ENCODE measurements around the gene PKNOX2. TPM values are rescaled to one million over a fixed set of nuclear protein-coding genes. Genes with fewer than 3 reads are reported as not detected.

PKNOX2 gene
- total RNA-seq, 4 donors from 2014 or later = 0.83 to 4.1 (median 2.5) TPM

- intact Hi-C loops (cut with DNase I) = no loop called here
- Histone ChIP-seq H3K36me3 (no peaks in the 10 kb centered on the region), H3K27me3 (no peaks in the 10 kb centered on the region), H3K4me3 (no peak overlapping the region), H3K4me1 (peaks cover 9 to 18% (median 14%) of the 10 kb centered on the region in 4 donors), H3K27ac (replicated peaks in 1 of 4) (no peak overlapping the region), H3K9me3 (no peaks in the 10 kb centered on the region)
- DNase-seq (ENCODE audit: extremely low spot score) = no peak
- TF ChIP-seq EP300 (IDR thresholded peaks at IDR 0.05) = no peak
- TF ChIP-seq, protein P1, sequence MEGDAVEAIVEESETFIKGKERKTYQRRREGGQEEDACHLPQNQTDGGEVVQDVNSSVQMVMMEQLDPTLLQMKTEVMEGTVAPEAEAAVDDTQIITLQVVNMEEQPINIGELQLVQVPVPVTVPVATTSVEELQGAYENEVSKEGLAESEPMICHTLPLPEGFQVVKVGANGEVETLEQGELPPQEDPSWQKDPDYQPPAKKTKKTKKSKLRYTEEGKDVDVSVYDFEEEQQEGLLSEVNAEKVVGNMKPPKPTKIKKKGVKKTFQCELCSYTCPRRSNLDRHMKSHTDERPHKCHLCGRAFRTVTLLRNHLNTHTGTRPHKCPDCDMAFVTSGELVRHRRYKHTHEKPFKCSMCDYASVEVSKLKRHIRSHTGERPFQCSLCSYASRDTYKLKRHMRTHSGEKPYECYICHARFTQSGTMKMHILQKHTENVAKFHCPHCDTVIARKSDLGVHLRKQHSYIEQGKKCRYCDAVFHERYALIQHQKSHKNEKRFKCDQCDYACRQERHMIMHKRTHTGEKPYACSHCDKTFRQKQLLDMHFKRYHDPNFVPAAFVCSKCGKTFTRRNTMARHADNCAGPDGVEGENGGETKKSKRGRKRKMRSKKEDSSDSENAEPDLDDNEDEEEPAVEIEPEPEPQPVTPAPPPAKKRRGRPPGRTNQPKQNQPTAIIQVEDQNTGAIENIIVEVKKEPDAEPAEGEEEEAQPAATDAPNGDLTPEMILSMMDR (IDR thresholded peaks at IDR 0.05) = no peak
- TF ChIP-seq POLR2A (IDR thresholded peaks at IDR 0.05; ENCODE audit: low read depth) = no peak
- no peak for TF ChIP-seq POLR2AphosphoS5 (IDR thresholded peaks at IDR 0.05)
- WGBS = 74% methylated on average over 7 of the region's 7 CpGs
Measured at GRCh38 chr11:125304136-125304535, 139.6 kb downstream of the PKNOX2 start.

- no peak overlapping the region for H3K27ac ChIP-seq (replicated peaks in 1 of 4)
- intact Hi-C loops (cut with DNase I) = no loop called here
- no peak for DNase-seq (ENCODE audit: extremely low spot score)
- no peak overlapping the region for H3K4me3 ChIP-seq
- H3K9me3 ChIP-seq = no peaks in the 10 kb centered on the region
- TF ChIP-seq POLR2AphosphoS5 (IDR thresholded peaks at IDR 0.05) = no peak
- TF ChIP-seq EP300 (IDR thresholded peaks at IDR 0.05) = no peak
- TF ChIP-seq, protein P1 (IDR thresholded peaks at IDR 0.05) = no peak
- no peak for TF ChIP-seq POLR2A (IDR thresholded peaks at IDR 0.05; ENCODE audit: low read depth)
- no peaks in the 10 kb centered on the region for H3K27me3 ChIP-seq
- 84% methylated on average over 9 of the region's 9 CpGs for WGBS
- peaks cover 9 to 16% (median 14%) of the 10 kb centered on the region in 4 donors for H3K4me1 ChIP-seq
- H3K36me3 ChIP-seq = no peaks in the 10 kb centered on the region
Measured at GRCh38 chr11:125304876-125305275, 140.3 kb downstream of the PKNOX2 start.

GRCh38 chr11:125305345-125305744 lies 140.8 kb downstream of the PKNOX2 start:
- Histone ChIP-seq H3K4me3 (no peak overlapping the region), H3K27me3 (no peaks in the 10 kb centered on the region), H3K4me1 (peaks cover 8 to 11% (median 11%) of the 10 kb centered on the region in 4 donors), H3K36me3 (no peaks in the 10 kb centered on the region), H3K9me3 (no peaks in the 10 kb centered on the region), H3K27ac (replicated peaks in 1 of 4) (no peak overlapping the region)
- intact Hi-C loops (cut with DNase I) = no loop called here
- TF ChIP-seq, protein P1 (IDR thresholded peaks at IDR 0.05) = no peak
- TF ChIP-seq POLR2AphosphoS5 (IDR thresholded peaks at IDR 0.05) = no peak
- 92% methylated on average over 5 of the region's 7 CpGs for WGBS
- no peak for DNase-seq (ENCODE audit: extremely low spot score)

- Histone ChIP-seq H3K9me3 (no peaks in the 10 kb centered on the region), H3K27me3 (no peaks in the 10 kb centered on the region), H3K4me3 (no peak overlapping the region), H3K36me3 (no peaks in the 10 kb centered on the region), H3K4me1 (peaks cover 0 to under 1% (median 0%) of the 10 kb centered on the region in 4 donors), H3K27ac (replicated peaks in 1 of 4) (no peak overlapping the region)
- TF ChIP-seq POLR2AphosphoS5 (IDR thresholded peaks at IDR 0.05) (no peak), POLR2A (IDR thresholded peaks at IDR 0.05; ENCODE audit: low read depth) (no peak), EP300 (IDR thresholded peaks at IDR 0.05) (no peak)
- TF ChIP-seq, protein P1 (IDR thresholded peaks at IDR 0.05) = no peak
- WGBS = 88% methylated on average over 6 of the region's 7 CpGs
- DNase-seq (ENCODE audit: extremely low spot score) = no peak
- intact Hi-C loops (cut with DNase I) = no loop called here
Measured at GRCh38 chr11:125306476-125306875, 141.9 kb downstream of the PKNOX2 start.

- Histone ChIP-seq H3K27ac (replicated peaks in 1 of 4) (no peak overlapping the region), H3K4me1 (peaks cover 0 to 3% (median under 1%) of the 10 kb centered on the region in 4 donors), H3K4me3 (no peak overlapping the region), H3K36me3 (no peaks in the 10 kb centered on the region), H3K27me3 (no peaks in the 10 kb centered on the region), H3K9me3 (no peaks in the 10 kb centered on the region)
- intact Hi-C loops (cut with DNase I) = no loop called here
- WGBS = 95% methylated on average over 5 of the region's 5 CpGs
- TF ChIP-seq, protein P1 (IDR thresholded peaks at IDR 0.05) = no peak
- TF ChIP-seq POLR2A (IDR thresholded peaks at IDR 0.05; ENCODE audit: low read depth) (no peak), EP300 (IDR thresholded peaks at IDR 0.05) (no peak), POLR2AphosphoS5 (IDR thresholded peaks at IDR 0.05) (no peak)
- DNase-seq (ENCODE audit: extremely low spot score) = no peak
Measured at GRCh38 chr11:125308246-125308645, 143.7 kb downstream of the PKNOX2 start.

Measured in esophagus muscularis mucosa (tissue), 4 donors.